MG63 (cell line): ENCODE data around the gene CELF2. TPM values are rescaled to one million over a fixed set of nuclear protein-coding genes. Genes with fewer than 3 reads are reported as not detected.
"Not testable (repeated sequence)": the region's sequence is repeated elsewhere in the genome, so short reads cannot be mapped to it uniquely, and the experiment has no call there.

Experiments used
- DNase-seq: peaks from one replicate; pipeline ENCODE4 v3.0.0-alpha.2; 2020
- H3K27me3 ChIP-seq: fragments of 250-450 bp; sonication (Bioruptor Pico); 2 replicates; pipeline ENCODE4 v1.5.1; 2020; ENCODE audit warnings: mild to moderate bottlenecking, moderate library complexity
- H3K36me3 ChIP-seq: fragments of 250-450 bp; sonication (Bioruptor Pico); 2 replicates; pipeline ENCODE4 v1.5.1; 2020; ENCODE audit warnings: mild to moderate bottlenecking, moderate library complexity
- H3K4me3 ChIP-seq: fragments of 250-450 bp; sonication (Bioruptor Pico); 2 replicates; pipeline ENCODE4 v1.5.1; 2020; ENCODE audit warnings: mild to moderate bottlenecking, moderate library complexity
- H3K9me3 ChIP-seq: fragments of 250-450 bp; sonication (Bioruptor Pico); 2 replicates; pipeline ENCODE4 v1.5.1; 2020; ENCODE audit warnings: mild to moderate bottlenecking, moderate library complexity
- total RNA-seq: library from RNA; depleted of rRNA; stranded (reverse); fragments of >200 nt; shearing (Covaris generic); gene quantifications from 2 replicates; pipeline ENCODE4 v1.2.3, GENCODE V29; 2014; ENCODE audit warnings: low replicate concordance

CELF2 gene
- total RNA-seq, 1 experiment from 2014 or later, result 1.5 TPM

DNA sequence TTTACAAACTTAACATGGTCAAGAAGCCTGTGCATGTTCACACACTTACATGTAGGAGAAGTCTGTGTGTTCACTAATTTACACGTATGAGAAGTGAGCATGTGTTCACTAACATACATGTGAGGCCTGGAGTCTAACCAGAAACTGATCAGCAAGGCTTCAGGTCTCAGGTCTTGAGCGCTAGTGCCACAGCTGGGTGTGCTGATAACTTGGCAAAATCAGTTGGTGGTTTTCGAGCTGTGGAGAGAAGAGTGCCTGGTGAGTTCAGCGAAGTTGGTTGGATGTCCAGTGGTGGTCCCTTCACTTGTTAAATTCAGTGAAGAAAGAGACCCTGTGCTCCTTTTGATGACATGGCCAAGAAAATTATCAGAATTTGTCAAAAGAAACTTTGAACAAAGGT lies 98.7 kb downstream of the CELF2 start:
- Histone ChIP-seq H3K36me3 (no peaks in the 10 kb centered on the region), H3K4me3 (no peak overlapping the region), H3K27me3 (no peaks in the 10 kb centered on the region), H3K9me3 (no peaks in the 10 kb centered on the region)
- no peak for DNase-seq

DNA sequence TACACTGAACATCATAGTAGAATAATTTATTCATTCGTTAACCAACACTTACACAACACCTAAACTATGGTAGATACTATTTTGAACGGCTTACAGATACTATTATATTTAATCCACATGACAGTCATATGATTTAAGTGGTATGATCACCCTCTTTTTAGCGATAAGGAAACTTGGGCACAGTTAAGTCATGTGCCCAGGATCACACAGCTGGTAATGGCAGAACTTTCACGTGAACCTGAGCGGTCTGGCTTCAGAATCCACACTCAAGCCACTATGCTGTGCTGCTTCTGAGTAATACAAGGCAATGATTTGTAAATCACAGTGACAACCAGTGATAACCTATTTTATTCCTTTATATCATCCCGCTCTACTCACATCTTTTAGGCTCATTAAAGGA lies 99.1 kb downstream of the CELF2 start:
- H3K27me3 ChIP-seq, result no peaks in the 10 kb centered on the region
- no peaks in the 10 kb centered on the region for H3K9me3 ChIP-seq
- H3K4me3 ChIP-seq, result no peak overlapping the region
- no peak for DNase-seq
- no peaks in the 10 kb centered on the region for H3K36me3 ChIP-seq

DNA sequence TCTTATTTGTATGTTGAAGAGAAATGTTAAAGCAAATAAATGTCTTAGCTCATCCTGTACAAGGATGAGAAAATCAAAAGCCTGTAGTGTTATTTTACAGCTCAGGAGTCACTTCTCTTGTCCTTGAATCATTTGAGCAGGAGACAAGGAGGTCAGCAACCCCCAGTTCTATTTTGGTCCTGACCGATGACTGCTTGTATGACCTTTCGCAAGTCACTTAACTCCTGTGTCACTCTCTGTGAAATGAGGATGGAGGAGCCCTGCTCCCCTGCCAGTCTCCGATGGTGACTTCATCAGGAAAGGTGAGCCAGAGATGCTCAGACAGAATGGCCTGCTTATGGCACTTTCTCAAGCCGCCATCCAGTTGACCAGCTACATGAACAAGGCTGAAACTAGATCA lies 101.0 kb downstream of the CELF2 start:
- no peak for DNase-seq
- Histone ChIP-seq H3K9me3 (no peaks in the 10 kb centered on the region), H3K36me3 (no peaks in the 10 kb centered on the region), H3K27me3 (no peaks in the 10 kb centered on the region; the same call in 1 of the 2 replicates), H3K4me3 (no peak overlapping the region)

DNA sequence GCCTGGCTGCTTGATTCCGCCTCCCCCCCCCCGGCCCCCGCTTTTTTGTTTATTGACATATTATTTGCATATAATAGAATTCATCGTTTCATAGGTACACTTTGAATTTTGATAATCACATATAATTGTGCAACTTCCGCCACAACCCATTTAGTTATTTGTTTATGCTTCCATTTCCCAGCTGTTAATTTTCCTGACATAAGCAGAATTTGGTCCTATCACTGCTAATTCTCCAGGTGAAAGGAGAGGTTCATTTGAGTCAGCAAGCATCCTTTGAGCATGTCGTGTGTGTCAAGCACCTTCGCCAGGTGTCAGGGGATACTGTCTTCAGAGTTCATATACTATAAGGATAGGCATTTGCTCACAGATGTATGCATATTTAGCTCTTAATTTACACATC lies 102.2 kb downstream of the CELF2 start:
- H3K27me3 ChIP-seq, result no peaks in the 10 kb centered on the region; the same call in 1 of the 2 replicates
- no peak for DNase-seq
- no peak overlapping the region for H3K4me3 ChIP-seq
- no peaks in the 10 kb centered on the region for H3K36me3 ChIP-seq
- no peaks in the 10 kb centered on the region for H3K9me3 ChIP-seq

DNA sequence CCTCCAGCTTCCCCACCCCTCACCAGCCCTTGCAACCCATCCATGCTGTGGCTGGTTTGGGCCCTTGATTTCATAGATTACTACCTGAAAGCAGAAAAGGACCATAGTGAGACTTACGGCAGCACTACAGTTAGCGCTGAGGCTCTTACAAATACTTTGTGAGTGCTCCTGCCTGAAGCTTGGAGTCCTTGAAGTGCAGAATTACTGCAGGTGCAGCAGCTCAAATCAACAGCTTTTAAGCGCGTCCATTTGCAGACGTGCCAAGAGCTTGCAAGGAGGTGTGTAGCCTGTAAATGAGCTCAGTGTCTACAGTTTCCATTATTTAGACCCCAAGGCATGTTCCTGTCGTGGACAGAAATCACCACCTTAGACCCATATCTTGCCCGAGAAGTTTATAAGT lies 103.0 kb downstream of the CELF2 start:
- no peak for DNase-seq
- H3K4me3 ChIP-seq, result no peak overlapping the region
- no peaks in the 10 kb centered on the region; the same call in 1 of the 2 replicates for H3K27me3 ChIP-seq
- no peaks in the 10 kb centered on the region for H3K9me3 ChIP-seq
- no peaks in the 10 kb centered on the region for H3K36me3 ChIP-seq

DNA sequence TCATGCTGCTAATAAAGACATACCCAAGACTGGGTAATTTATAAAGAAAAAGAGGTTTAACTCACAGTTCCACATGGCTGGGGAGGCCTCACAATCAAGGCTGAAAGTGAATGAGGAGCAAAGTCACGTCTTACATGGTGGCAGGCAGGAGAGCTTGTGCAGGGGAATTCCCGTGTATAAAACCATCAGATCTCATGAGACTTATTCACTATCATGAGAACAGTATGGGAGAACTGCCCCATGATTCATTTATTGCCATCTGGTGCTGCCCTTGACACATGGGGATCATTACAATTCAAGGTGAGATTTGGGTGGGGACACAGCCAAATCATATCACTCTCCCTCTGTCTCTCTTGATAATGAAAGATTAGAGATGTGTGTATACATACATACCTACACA lies 106.2 kb downstream of the CELF2 start:
- not testable (repeated sequence) for H3K36me3 ChIP-seq, H3K27me3 ChIP-seq, H3K9me3 ChIP-seq, H3K4me3 ChIP-seq, DNase-seq

DNA sequence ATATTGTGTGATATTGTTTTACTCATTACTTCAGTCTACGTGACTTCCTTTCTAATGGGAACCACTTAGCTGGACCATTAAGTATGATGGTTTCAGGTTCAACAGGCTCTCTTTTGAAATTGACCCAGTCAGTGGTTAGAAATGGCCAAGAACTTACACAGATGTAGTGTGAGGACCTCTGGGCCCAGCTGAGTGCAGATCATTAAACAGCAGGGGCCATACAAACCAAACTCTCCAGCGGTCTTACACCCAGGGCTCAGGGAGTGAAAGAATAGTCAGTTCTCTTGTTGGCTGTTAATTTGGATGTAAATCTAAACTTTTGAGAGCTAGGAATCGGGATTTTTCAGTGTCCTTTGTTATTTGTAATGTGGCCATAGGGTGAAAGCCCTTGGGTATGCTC lies 107.3 kb downstream of the CELF2 start:
- DNase-seq, result no peak
- no peak overlapping the region for H3K4me3 ChIP-seq
- H3K27me3 ChIP-seq, result no peaks in the 10 kb centered on the region; the same call in 1 of the 2 replicates
- no peaks in the 10 kb centered on the region for H3K36me3 ChIP-seq
- no peaks in the 10 kb centered on the region for H3K9me3 ChIP-seq

DNA sequence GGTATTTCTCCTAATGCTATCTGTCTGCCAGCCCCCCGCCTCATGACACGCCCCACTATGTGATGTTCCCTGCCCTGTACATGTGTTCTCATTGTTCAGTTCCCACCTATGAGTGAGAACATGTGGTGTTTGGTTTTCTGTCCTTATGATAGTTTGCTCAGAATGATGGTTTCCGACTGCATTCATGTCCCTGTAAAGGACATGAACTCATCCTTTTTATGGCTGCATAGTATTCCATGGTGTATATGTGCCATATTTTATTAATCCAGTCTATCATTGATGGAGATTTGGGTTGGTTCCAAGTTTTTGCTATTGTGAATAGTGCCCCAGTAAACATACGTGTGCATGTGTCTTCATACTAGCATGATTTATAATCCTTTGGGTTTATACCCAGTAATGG lies 109.3 kb downstream of the CELF2 start:
- H3K4me3 ChIP-seq, H3K9me3 ChIP-seq, H3K36me3 ChIP-seq, H3K27me3 ChIP-seq, DNase-seq: not testable (repeated sequence)

DNA sequence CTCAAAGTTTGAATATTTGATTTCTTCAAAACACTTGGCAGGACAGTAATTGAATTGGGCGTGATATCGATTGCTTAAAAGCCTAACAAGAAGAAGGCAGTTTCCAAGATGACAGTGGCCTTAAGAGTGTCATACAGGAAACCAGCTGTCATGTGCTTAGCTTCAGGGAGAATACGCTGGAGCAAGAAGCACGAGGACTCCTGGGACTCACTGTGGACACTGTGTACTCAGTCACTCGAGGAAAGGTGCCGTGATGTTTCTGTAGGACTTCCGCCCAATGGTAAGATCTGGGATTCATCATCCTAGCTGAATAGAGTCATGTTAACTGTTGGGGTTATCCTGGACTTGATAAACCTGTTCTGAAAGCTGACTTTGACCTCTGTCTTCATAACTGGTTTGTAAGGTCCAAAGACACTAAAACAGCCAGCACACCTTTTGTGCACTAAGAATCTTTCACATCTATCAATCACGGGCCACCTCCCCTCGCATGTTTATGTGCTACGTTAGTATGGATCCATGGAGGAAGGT lies 113.5 kb downstream of the CELF2 start:
- Histone ChIP-seq H3K9me3 (no peaks in the 10 kb centered on the region), H3K4me3 (no peak overlapping the region), H3K27me3 (no peaks in the 10 kb centered on the region), H3K36me3 (no peaks in the 10 kb centered on the region)
- no peak for DNase-seq

DNA sequence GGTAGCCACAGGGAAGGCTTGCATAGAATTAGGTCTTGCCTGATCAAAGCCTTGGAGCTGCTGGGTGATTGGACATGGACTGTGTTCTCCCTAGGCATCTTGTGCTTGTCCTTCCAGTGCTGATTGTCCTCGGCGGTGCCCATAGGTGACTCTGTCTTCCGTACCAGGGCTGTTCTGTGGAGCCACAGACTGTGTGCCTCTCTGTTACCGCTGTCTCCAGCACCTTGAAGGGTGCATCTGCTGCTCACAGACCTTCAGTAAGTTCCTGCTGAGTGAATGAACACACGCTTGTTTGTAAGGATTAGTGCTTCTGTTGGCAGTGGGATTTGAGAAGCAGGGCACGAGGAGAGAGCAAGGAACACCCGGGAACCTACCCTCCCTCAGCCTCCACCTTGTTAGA lies 116.7 kb downstream of the CELF2 start:
- no peak for DNase-seq
- Histone ChIP-seq H3K27me3 (no peaks in the 10 kb centered on the region), H3K9me3 (no peaks in the 10 kb centered on the region), H3K4me3 (no peak overlapping the region), H3K36me3 (no peaks in the 10 kb centered on the region)

DNA sequence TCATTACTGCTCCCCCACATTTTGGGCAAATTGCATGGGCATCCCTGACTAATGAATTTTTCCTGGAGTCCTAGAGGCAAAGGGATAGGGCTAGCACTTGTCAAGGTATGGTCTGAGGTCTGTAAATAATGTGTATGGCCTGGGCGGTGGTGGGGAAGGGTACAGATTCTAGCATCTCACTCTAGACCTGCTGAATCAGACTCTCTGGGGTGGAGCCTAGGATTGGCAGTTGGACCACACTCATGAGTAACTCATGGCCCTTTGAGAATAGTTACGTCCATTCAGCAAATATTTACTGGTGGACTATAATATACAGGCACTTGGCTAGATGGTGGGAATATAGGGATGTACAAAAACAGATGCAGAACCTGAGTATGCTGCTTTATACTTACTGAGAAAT lies 118.0 kb downstream of the CELF2 start:
- Histone ChIP-seq H3K27me3 (no peaks in the 10 kb centered on the region), H3K36me3 (no peaks in the 10 kb centered on the region), H3K9me3 (no peaks in the 10 kb centered on the region), H3K4me3 (no peak overlapping the region)
- peak; percentile 13 for DNase-seq

DNA sequence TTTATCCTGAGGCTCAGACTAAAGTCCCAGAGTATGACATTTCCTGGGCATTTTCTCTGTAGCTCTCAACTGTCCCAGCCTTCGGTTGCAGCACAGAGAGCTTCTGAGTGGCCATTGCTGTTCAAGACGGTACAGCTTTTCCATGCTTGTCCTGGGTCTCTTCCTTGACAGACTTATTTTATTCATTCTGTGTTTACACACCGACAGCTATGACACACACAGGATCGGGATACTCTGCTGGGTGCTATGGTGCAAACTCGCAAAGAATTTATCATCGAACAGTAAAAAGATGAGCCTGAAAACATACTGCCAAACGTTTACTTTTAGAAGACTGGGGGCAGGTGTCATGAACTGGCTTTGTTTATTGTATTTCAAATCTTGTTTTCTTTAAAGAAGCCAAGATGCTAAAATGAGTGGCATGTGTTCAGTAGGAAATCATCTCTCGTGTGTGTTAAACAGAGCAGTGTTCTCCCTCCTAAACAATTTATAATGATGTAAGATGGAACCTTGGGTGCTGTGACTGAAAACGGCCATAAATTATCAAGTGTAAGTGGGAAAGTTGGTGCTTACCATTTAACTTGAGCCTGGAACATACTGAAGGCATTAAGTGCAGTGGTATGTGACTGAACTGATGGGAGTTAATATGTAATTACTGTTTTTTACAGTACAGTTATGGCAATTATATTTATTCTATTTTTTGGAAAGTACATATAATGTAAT lies 120.8 kb downstream of the CELF2 start:
- Histone ChIP-seq H3K9me3 (no peaks in the 10 kb centered on the region), H3K27me3 (no peaks in the 10 kb centered on the region), H3K4me3 (peak overlapping the region; percentile 10), H3K36me3 (no peaks in the 10 kb centered on the region)
- peak; percentile 26 for DNase-seq

DNA sequence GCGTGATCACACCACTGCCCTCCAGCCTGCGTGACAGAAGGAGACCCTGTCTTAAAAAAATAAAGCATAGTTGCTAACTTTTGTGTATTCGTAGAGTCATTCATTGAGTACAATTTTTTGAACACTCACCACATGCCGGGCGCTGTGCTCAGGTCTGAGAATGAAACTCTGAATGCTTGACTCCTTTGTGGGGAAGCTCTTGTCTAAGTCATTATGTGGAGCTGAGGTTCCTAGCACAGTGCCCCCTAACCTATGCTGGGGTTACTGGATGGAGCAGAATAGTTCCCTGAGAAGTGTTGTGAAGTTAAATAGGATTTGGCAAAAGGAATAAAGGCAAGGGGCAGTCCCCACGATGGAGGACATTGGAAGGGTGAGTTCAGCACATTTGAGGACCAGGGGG lies 123.3 kb downstream of the CELF2 start:
- H3K4me3 ChIP-seq, result no peak overlapping the region
- no peak for DNase-seq
- no peaks in the 10 kb centered on the region for H3K9me3 ChIP-seq
- no peaks in the 10 kb centered on the region for H3K27me3 ChIP-seq
- H3K36me3 ChIP-seq, result no peaks in the 10 kb centered on the region

DNA sequence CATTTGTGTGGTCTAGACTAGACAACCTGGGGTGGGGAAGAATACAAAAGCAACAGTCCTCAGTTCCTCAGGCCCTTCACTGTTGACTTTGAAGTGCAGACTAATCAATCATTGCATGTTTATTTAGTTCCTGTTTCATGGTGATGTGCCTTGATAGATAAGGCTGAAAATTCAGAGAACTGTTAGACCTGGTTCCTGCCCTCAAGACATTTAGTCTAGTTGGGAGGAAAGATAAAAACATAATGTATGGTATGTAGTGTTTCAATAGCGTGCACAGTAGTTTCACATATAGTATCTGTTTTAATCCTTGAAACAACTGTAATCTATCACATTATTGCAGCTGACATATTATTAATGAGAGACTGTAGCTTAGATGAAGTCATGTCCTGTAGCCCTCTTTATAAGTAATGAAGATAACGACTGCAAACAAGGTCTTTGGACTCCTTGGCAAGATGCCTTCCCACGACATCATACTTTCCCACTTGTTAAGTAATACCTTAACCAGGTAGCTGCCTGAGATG lies 124.0 kb downstream of the CELF2 start:
- no peak for DNase-seq
- Histone ChIP-seq H3K4me3 (no peak overlapping the region), H3K27me3 (no peaks in the 10 kb centered on the region), H3K36me3 (no peaks in the 10 kb centered on the region), H3K9me3 (no peaks in the 10 kb centered on the region)

DNA sequence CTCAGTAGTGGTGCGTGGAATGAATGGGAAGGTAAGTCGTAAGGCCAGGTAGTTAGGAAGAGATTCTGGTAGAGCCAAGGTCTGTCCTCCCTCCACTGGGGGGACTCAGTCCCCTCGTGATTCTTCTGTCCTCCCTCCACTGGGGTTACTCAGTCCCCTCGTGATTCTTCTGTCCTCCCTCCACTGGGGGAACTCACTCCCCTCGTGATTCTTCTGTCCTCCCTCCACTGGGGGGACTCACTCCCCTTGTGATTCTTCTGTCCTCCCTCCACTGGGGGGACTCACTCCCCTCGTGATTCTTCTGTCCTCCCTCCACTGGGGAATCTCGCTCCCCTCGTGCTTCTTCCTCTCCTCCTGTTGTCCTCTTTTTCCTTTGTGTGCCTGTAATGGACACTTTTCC lies 125.1 kb downstream of the CELF2 start:
- Histone ChIP-seq H3K27me3 (no peaks in the 10 kb centered on the region), H3K36me3 (no peaks in the 10 kb centered on the region), H3K9me3 (no peaks in the 10 kb centered on the region), H3K4me3 (no peak overlapping the region)
- DNase-seq, result no peak

DNA sequence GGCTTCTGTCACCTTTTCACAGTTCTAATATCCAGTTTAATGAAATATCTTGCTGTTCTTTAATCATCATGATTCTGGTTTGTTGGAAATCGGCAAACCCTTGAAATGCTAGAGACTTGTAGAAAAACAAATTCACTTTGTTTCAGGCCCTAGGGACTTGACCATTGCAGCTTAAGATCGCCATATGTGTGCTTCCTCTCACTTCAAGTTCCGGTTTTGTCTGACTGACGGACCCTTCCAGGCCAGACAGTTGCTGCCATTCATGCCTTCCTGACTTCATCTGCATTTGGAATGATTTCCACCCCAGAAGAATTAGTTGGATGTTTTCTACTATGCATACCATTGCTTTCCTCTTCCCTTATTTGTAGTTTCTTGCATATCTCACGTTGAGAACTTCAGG lies 125.6 kb downstream of the CELF2 start:
- Histone ChIP-seq H3K27me3 (no peaks in the 10 kb centered on the region), H3K36me3 (no peaks in the 10 kb centered on the region), H3K9me3 (no peaks in the 10 kb centered on the region), H3K4me3 (no peak overlapping the region)
- no peak for DNase-seq

DNA sequence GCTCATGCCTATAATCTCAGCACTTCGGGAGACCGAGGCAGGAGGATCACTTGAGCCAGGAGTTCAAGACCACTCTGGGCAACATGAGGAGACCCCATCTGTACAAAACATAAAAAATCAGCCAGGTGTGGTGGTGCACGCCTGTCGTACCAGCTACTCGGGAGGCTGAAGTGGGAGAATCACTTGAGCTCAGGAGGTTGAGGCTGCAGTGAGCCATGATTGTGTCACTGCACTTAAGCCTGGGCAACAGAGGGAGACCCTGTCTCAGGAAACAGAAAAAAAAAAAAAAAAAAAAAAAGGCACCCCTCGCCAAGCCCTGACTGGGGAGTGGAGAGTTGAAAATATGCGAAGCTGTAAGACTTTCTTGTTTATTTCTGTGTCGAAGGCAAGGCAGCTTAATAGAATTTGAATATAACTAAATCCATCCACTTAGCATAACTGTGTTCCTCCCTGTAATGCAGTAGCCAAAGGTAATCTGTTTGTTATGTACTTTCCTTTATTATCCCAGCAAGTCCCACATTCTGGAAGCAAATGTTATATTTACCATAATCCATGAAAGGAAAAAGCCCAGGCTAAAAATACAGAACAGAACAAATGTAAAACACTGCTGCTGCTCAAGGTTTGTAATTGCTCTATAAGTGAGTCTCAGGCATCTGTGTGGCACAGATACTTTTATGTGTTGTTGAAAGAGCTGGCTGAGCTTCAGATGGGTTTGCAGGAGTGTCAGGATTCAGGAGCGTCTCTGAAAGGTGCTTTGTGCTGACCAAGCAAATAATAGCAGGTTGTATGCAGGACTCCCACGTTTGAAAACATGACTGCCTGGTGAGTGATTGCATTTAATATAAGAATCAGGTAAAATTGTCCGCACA lies 127.2 kb downstream of the CELF2 start:
- DNase-seq, result no peak
- Histone ChIP-seq H3K27me3 (no peaks in the 10 kb centered on the region), H3K4me3 (no peak overlapping the region), H3K36me3 (no peaks in the 10 kb centered on the region), H3K9me3 (no peaks in the 10 kb centered on the region)
